Breast epithelium (tissue), 4 donors: ENCODE data around the gene SLC66A2. TPM values are rescaled to one million over a fixed set of nuclear protein-coding genes. Genes with fewer than 3 reads are reported as not detected.
A peak's percentile ranks its signal among the peaks of the same experiment; 100 is the strongest.

Experiments
- DNase-seq, 2 donors: peaks; one replicate each; pipeline ENCODE4 v3.0.0-alpha.2; 2019; ENCODE audit warnings: low spot score in 2 of 2
- H3K27ac ChIP-seq, 2 donors: fragments of 200-600 bp; sonication (generic) in 1 of 2; one replicate each; pipeline ENCODE4 v1.5.1; 2016 to 2019; ENCODE audit warnings: mild to moderate bottlenecking in 1 of 2
- H3K27me3 ChIP-seq, 2 donors: fragments of 200-600 bp; sonication (generic) in 1 of 2; one replicate each; pipeline versions ENCODE4 v1.5.1 to v1.6.0; 2017 to 2019; ENCODE audit warnings: control low read depth in 1 of 2, mild to moderate bottlenecking in 1 of 2
- H3K36me3 ChIP-seq: fragments of 200-600 bp; one replicate; pipeline ENCODE4 v1.5.1; 2019
- H3K4me1 ChIP-seq, 2 donors: fragments of 200-600 bp; sonication (generic); one replicate each; pipeline ENCODE4 v1.5.1; 2016 to 2019; ENCODE audit warnings: control low read depth in 1 of 2
- H3K4me3 ChIP-seq, 3 donors: fragments of 200-600 bp; sonication (generic); 1 replicate in 2 of 3; 2 replicates in 1 of 3; pipeline ENCODE4 v1.5.1; 2016 to 2019; ENCODE audit warnings: mild to moderate bottlenecking in 3 of 3, moderate library complexity in 2 of 3
- H3K9me3 ChIP-seq, 2 donors: fragments of 200-600 bp; sonication (generic) in 1 of 2; one replicate each; pipeline ENCODE4 v1.5.1; 2016 to 2019; ENCODE audit warnings: control low read depth in 1 of 2
- CTCF ChIP-seq, 3 donors: fragments of 450-650 bp; IDR thresholded peaks; one replicate each; pipeline ENCODE4 v1.5.1; 2016 to 2017; ENCODE audit warnings: antibody characterized with exemption in 3 of 3, mild to moderate bottlenecking in 3 of 3, moderate library complexity in 3 of 3
- POLR2A ChIP-seq: fragments of 450-650 bp; IDR thresholded peaks from one replicate; pipeline ENCODE4 v1.6.1; 2016; ENCODE audit warnings: antibody characterized with exemption, mild to moderate bottlenecking, moderate library complexity
- POLR2AphosphoS5 ChIP-seq, 3 donors: sonication (generic); formaldehyde crosslinking; IDR thresholded peaks; one replicate each; pipeline ENCODE4 v1.6.1; 2017; ENCODE audit warnings: antibody characterized with exemption in 3 of 3
- intact Hi-C: fragments of 100-400 bp; cut with DNase I; formaldehyde crosslinking; loops from one replicate; pipeline ENCODE4 v1.15.1; 2023; ENCODE audit warnings: low total_unique reads
- total RNA-seq, 3 donors: library from RNA; depleted of rRNA; stranded (reverse); fragments of >200 nt; gene quantifications; one replicate each; pipeline ENCODE4 v1.1.0, GENCODE V29; 2016

The SLC66A2 gene
- total RNA-seq, 3 donors from 2014 or later, result 45.2 to 141 (median 65.9) TPM

GRCh38 chr18:79924814-79925731 lies 26.4 kb downstream of the SLC66A2 start:
- H3K4me1 ChIP-seq, result no peaks in the 10 kb centered on the region

GRCh38 chr18:79923896-79924585 lies 27.4 kb downstream of the SLC66A2 start:
- Histone ChIP-seq H3K4me3 (no peak overlapping the region), H3K9me3 (peaks cover 5 to 6% of the 10 kb centered on the region in 2 donors), H3K36me3 (no peaks in the 10 kb centered on the region), H3K4me1 (no peaks in the 10 kb centered on the region), H3K27me3 (no peaks in the 10 kb centered on the region), H3K27ac (no peak overlapping the region)
- TF ChIP-seq POLR2A, result no peak
- no peak for TF ChIP-seq CTCF (IDR thresholded peaks at IDR 0.05)
- no peak for TF ChIP-seq POLR2AphosphoS5 (IDR thresholded peaks at IDR 0.05)
- DNase-seq, result peak; percentile 12 to 19
- intact Hi-C loops, result no loop called here

More at GRCh38 chr18:79924814-79925731, 26.4 kb downstream of the SLC66A2 start:
- peaks cover 13 to 15% of the 10 kb centered on the region in 2 donors for H3K9me3 ChIP-seq
- intact Hi-C loops, result no loop called here
- no peaks in the 10 kb centered on the region for H3K36me3 ChIP-seq
- H3K27me3 ChIP-seq, result no peaks in the 10 kb centered on the region
- no peak overlapping the region for H3K27ac ChIP-seq
- no peak for TF ChIP-seq CTCF (IDR thresholded peaks at IDR 0.05)
- TF ChIP-seq POLR2AphosphoS5 (IDR thresholded peaks at IDR 0.05), result no peak
- no peak for TF ChIP-seq POLR2A
- no peak overlapping the region for H3K4me3 ChIP-seq
- DNase-seq, result peak; percentile 18 to 25

GRCh38 chr18:79922971-79923411 lies 28.5 kb downstream of the SLC66A2 start:
- H3K27me3 ChIP-seq, result no peaks in the 10 kb centered on the region
- TF ChIP-seq POLR2A (no peak), POLR2AphosphoS5 (IDR thresholded peaks at IDR 0.05) (no peak), CTCF (IDR thresholded peaks at IDR 0.05) (no peak)
- no peak overlapping the region for H3K4me3 ChIP-seq
- H3K4me1 ChIP-seq, result no peaks in the 10 kb centered on the region
- peaks cover 7% of the 10 kb centered on the region for H3K36me3 ChIP-seq
- peak in 1 of 2 donors; percentile 30 for DNase-seq
- intact Hi-C loops, result no loop called here
- no peaks in the 10 kb centered on the region for H3K9me3 ChIP-seq
- no peak overlapping the region for H3K27ac ChIP-seq

GRCh38 chr18:79921984-79922965 lies 29.2 kb downstream of the SLC66A2 start:
- peaks cover 7% of the 10 kb centered on the region for H3K36me3 ChIP-seq
- TF ChIP-seq POLR2AphosphoS5 (IDR thresholded peaks at IDR 0.05) (no peak), CTCF (IDR thresholded peaks at IDR 0.05) (no peak), POLR2A (no peak)
- H3K9me3 ChIP-seq, result no peaks in the 10 kb centered on the region
- H3K27me3 ChIP-seq, result no peaks in the 10 kb centered on the region
- H3K4me3 ChIP-seq, result no peak overlapping the region
- DNase-seq, result peak in 1 of 2 donors; percentile 28
- intact Hi-C loops, result no loop called here
- no peaks in the 10 kb centered on the region for H3K4me1 ChIP-seq
- H3K27ac ChIP-seq, result no peak overlapping the region
